Medulla oblongata (tissue), 1 donor: ENCODE measurements around the gene IGSF23.

Experiments
- DNase-seq: peaks from one replicate; pipeline ENCODE4 v3.0.0-alpha.2; 2015; ENCODE audit errors: extremely low spot score

Gene IGSF23

GRCh38 chr19:44613295-44614178 lies at the start of gene IGSF23:
Gene IGSF23, plus strand, starts transcription at chr19:44613563. Its CDS starts 83 bp downstream, at chr19:44613646.
- no peak for DNase-seq

GRCh38 chr19:44566984-44567383 lies 46.4 kb upstream of the IGSF23 start:
- no peak for DNase-seq

DNA sequence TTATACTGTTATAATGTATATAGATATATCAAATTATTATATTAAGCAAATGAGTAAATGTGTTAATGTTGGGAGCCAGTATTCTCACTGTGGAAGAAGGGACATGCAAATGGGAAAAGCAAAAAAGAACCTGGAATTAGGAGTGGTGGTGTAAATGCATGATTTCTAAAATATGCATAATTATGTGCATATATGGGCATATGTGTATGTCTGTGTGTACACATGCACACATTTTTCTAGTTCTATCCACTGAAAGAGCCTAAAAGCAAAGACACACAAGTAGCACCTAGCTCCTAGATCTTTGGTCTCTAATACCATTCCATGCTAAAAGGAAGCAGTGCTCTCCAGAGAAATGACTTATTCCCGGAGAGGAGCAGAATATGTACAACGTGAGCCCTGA lies 45.6 kb upstream of the IGSF23 start:
- DNase-seq = no peak

DNA sequence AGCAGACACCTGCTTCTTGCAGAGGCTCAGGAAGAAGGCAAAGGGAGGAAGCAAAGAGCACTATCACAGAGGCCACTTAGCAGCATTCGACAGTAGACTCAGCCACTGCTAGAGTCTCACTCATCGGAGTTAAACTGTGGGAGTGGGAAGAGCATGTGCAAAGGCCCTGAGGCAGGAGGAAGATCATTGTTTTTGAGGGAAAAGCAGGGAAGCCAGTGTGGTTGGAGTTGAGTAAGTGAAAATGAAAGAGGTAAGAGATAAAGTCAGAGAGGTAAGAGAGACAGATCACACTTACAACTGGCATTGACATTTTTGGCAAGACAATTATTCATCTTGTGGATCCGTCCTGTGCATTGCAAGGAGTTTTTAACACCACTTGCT lies 42.8 kb upstream of the IGSF23 start:
- DNase-seq = no peak

- peak; percentile 85 for DNase-seq
Observed at GRCh38 chr19:44570984-44571684, 42.2 kb upstream of the IGSF23 start.

DNA sequence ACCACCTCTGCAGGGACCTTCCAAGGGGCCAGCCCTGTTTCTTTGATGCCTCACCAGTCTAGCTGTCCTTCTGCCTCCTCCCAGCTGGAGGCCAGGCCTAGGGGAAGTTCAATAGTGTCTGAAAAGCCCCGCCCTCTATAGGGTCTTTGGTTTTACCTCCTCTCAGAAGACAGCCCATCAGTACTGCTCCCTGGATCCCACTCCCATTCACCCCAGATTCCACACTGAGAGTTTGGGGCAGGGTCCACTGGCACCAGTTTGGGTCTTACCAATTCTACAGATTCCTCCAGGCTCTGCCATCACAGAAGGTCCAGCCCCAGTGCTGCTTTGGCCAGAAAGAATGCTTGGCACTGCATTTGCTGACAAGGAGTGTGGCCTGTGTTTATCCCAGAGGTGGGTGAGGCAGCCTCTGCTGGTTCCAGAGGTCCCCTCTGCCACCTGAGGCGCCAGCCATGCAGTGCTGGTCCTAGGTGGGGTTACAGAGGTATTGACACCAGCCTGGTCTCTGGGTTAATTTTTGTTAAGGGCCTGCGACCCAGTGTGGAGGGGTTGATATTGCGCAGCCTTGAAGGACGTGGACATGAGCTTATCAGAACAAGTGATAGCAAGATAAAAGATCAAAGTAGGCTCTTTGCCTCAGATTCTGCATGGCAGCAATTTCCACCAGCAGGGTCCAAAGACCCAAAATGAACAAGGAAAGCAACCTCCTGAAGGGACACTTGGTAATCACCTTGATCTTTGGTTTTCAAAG lies 41.4 kb upstream of the IGSF23 start:
- DNase-seq = no peak

DNA sequence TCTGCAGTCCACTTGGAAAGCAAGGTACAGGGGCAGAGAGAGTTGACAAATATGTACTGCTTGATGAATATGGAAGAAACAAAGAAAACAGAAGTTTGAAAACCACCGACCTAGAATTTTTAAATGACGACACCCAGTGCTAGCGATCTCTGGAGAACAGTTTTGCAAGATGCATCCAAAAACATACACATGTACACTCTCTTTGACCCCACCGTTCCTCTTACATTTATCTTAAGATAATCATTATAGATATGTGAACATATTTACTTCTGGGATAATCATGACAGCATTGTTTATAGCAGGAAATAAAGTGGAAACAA lies 40.8 kb upstream of the IGSF23 start:
- no peak for DNase-seq

- DNase-seq = no peak
Observed at GRCh38 chr19:44573183-44573582, 40.2 kb upstream of the IGSF23 start.

DNA sequence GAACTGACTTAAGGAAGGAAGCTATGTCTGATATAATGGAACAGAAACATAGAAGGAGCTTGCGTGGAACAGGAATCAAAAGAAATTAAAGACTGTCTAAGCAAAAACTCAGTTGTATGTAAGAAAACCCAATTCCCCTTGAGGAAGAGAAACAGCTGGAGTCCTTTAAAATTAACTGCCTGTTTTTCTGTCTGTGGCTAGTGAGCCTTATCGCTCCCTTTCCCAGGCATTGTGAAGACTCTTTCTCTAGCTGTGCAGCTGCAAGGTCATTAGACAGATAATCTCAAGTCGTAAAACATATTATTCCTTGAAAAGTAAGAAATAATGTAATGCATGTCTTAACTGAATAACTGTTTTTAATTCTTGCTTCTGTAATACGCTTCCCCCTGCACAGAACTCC lies 39.7 kb upstream of the IGSF23 start:
- no peak for DNase-seq

DNA sequence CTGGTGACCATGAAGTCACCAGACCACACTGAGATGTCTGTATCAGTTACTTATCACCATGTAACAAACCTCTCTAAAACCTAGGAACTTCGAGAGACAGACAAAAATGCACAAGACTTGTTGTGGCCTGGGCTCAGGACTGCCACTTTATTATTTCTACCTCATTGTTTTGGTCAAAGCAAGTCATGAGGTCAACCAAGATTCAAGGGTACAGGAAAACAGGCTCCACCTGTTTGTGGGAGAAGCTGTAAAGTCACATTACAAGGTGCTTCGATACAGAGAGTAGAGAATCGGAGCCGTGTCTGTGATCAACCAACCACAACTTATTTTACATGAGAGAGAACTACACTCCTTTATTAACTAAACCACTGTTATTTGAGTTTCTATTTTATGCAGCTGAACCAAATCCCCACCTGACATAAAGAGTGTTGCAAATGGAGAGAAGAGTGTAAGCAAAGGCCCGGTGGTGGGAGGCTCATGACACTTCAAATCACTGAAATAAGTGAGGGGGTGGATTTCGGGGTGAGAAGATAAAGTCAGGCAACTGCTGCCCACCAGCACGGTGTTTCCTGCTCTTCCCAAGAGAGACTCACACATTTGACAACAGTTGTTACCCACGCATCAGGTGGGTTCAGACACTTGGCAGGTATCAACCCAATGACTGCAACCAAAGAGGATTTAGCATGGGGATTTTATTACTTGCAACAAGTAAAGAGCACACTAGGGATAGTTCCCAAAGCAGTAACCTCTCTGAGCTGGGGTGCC lies 39.0 kb upstream of the IGSF23 start:
- no peak for DNase-seq

DNA sequence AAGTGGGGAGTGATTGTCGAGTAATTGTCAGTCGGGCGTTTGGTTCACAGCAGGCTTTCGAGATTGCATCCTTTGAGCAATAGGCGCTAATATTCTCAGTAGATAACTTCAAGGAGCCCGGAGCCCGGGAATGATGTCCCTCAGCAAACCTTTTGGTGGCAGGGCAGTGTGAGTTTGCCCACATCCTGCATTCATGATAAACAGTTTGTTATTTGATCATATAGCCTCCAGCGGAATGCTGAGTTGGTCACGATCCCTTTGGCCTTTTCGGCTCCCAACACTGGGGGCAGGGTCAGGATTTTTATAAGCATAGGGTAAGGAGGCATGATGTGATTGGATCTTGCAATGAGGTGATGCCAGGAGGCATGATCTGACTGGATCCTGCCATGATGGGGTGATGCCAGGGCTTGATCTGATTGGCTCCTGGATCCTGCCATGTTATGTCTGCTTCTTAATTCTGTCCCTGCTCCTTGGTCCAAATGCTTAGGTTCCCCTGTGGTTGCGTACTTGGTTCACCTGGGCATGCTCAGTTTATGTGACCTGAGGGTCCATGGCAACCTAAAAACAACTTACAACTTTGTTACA lies 38.2 kb upstream of the IGSF23 start:
- no peak for DNase-seq

DNA sequence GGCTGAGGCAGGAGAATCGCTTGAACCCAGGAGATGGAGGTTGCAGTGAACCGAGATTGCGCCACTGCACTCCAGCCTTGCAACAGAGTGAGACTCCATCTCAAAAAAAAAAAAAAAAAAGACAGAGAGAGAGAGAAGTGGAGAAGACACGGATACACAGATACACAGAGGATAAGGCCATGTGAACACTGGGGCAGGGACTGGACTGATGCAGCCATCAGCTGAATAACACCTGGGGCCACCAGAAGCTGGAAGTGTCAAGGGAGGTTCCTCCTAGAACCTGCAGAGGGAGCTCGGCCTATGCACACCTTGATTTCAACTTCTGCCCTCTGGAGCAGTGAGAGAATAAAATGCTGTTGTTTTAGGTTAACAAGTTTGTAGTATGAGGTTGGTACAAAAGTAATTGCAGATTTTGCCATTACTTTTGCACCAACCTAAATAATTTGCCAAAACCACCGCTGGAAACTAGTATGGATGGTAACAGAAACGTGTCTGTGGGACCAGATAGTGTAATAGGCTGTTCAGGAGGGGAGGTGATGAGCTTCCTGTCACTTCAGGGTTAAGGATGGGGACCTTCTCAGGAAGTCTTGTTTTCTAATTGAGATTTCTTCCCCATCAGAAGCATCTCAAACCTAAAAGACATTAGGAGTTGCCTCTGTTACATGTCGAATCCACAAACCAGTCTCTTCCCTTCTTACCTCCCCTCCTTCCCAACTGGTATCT lies 36.4 kb upstream of the IGSF23 start:
- DNase-seq = no peak

- no peak for DNase-seq
Observed at GRCh38 chr19:44577566-44577874, 35.8 kb upstream of the IGSF23 start.

- DNase-seq = no peak
Observed at GRCh38 chr19:44579663-44580365, 33.5 kb upstream of the IGSF23 start.

DNA sequence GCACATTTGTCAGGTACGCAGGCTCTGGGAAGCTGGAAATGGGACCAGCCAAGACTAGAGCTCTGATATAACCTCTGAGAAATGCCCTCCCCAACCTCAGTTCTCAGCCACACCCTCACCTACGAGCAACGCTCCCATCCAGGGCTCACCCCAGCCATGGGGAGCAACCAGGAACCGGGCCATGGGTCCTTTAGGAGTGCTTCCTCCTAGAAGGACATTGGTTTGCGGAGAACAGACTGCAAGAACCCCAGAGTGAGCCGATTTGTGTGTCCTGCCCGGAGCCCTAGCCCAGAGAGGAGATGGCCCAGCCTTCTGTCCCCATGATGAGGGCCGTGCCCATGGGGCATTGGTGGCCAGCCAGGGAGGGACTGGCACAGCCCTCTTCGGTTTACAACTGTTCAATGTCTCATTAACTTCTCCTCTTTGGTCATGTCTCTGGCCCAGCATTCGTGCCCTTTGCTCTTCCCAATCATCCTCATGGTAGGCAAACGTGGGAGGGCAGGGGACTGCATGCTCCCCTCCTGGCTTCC lies 32.9 kb upstream of the IGSF23 start:
- DNase-seq = no peak

- no peak for DNase-seq
Observed at GRCh38 chr19:44581288-44581687, 32.1 kb upstream of the IGSF23 start.

- DNase-seq = no peak
Observed at GRCh38 chr19:44582581-44583265, 30.6 kb upstream of the IGSF23 start.

GRCh38 chr19:44585371-44586133 lies 27.8 kb upstream of the IGSF23 start:
- no peak for DNase-seq
